H7 (cell line): ENCODE data around the gene ACKR3. TPM values are rescaled to one million over a fixed set of nuclear protein-coding genes. Genes with fewer than 3 reads are reported as not detected.

ENCODE experiments used
- DNase-seq: peaks from one replicate; pipeline ENCODE4 v3.0.0; 2012
- H3K27me3 ChIP-seq: 2 replicates; pipeline ENCODE4 v1.6.0; 2011; ENCODE audit warnings: mild to moderate bottlenecking, low read length; ENCODE audit not compliant: control insufficient read depth, insufficient read depth
- H3K36me3 ChIP-seq: replicated peaks from 2 replicates; pipeline ENCODE4 v1.5.1; 2011; ENCODE audit warnings: low read length; ENCODE audit not compliant: control insufficient read depth, insufficient read depth
- H3K4me3 ChIP-seq: 2 replicates; pipeline ENCODE4 v1.5.1; 2011; ENCODE audit warnings: low read depth, mild to moderate bottlenecking, control low read depth, low read length, moderate library complexity; ENCODE audit not compliant: insufficient read depth
- total RNA-seq: library from RNA; depleted of rRNA; stranded (reverse); fragments of >200 nt; shearing (Covaris generic); gene quantifications from 2 replicates; pipeline ENCODE4 v1.2.3, GENCODE V29; 2014

ACKR3 gene
- total RNA-seq, 1 experiment from 2014 or later: 13.2 TPM

- Histone ChIP-seq H3K36me3 (no peaks in the 10 kb centered on the region), H3K27me3 (no peaks in the 10 kb centered on the region), H3K4me3 (no peak overlapping the region)
- DNase-seq: no peak
Measured at GRCh38 chr2:236580746-236581355, 11.2 kb downstream of the ACKR3 start.

GRCh38 chr2:236581546-236581945 lies 11.9 kb downstream of the ACKR3 start:
- Histone ChIP-seq H3K4me3 (no peak overlapping the region), H3K36me3 (no peaks in the 10 kb centered on the region), H3K27me3 (no peaks in the 10 kb centered on the region)
- DNase-seq: no peak

- no peak for DNase-seq
- Histone ChIP-seq H3K27me3 (no peaks in the 10 kb centered on the region), H3K36me3 (no peaks in the 10 kb centered on the region), H3K4me3 (no peak overlapping the region)
Measured at GRCh38 chr2:236582968-236583367, 13.3 kb downstream of the ACKR3 start.

- Histone ChIP-seq H3K27me3 (no peaks in the 10 kb centered on the region), H3K36me3 (no peaks in the 10 kb centered on the region), H3K4me3 (no peak overlapping the region)
- no peak for DNase-seq
Measured at GRCh38 chr2:236583621-236584203, 14.1 kb downstream of the ACKR3 start.

- no peaks in the 10 kb centered on the region for H3K36me3 ChIP-seq
- no peaks in the 10 kb centered on the region for H3K27me3 ChIP-seq
- no peak for DNase-seq
- no peak overlapping the region for H3K4me3 ChIP-seq
Measured at GRCh38 chr2:236584521-236585384, 15.1 kb downstream of the ACKR3 start.

- Histone ChIP-seq H3K27me3 (no peaks in the 10 kb centered on the region), H3K36me3 (no peaks in the 10 kb centered on the region), H3K4me3 (no peak overlapping the region)
- DNase-seq: no peak
Measured at GRCh38 chr2:236585966-236586365, 16.3 kb downstream of the ACKR3 start.

GRCh38 chr2:236587861-236588815 lies 18.5 kb downstream of the ACKR3 start:
- Histone ChIP-seq H3K4me3 (no peak overlapping the region), H3K36me3 (no peaks in the 10 kb centered on the region), H3K27me3 (no peaks in the 10 kb centered on the region)
- DNase-seq: no peak

GRCh38 chr2:236588932-236589592 lies 19.4 kb downstream of the ACKR3 start:
- DNase-seq: no peak
- H3K36me3 ChIP-seq: no peaks in the 10 kb centered on the region
- H3K27me3 ChIP-seq: no peaks in the 10 kb centered on the region
- H3K4me3 ChIP-seq: no peak overlapping the region

- no peak for DNase-seq
- Histone ChIP-seq H3K27me3 (no peaks in the 10 kb centered on the region), H3K4me3 (no peak overlapping the region), H3K36me3 (no peaks in the 10 kb centered on the region)
Measured at GRCh38 chr2:236590846-236591245, 21.2 kb downstream of the ACKR3 start.

- Histone ChIP-seq H3K4me3 (no peak overlapping the region), H3K36me3 (no peaks in the 10 kb centered on the region), H3K27me3 (no peaks in the 10 kb centered on the region)
- DNase-seq: no peak
Measured at GRCh38 chr2:236592821-236593220, 23.2 kb downstream of the ACKR3 start.

GRCh38 chr2:236593531-236593930 lies 23.9 kb downstream of the ACKR3 start:
- H3K36me3 ChIP-seq: no peaks in the 10 kb centered on the region
- H3K27me3 ChIP-seq: no peaks in the 10 kb centered on the region
- DNase-seq: no peak
- no peak overlapping the region for H3K4me3 ChIP-seq

GRCh38 chr2:236593956-236594355 lies 24.3 kb downstream of the ACKR3 start:
- Histone ChIP-seq H3K36me3 (no peaks in the 10 kb centered on the region), H3K27me3 (no peaks in the 10 kb centered on the region), H3K4me3 (no peak overlapping the region)
- no peak for DNase-seq

- Histone ChIP-seq H3K36me3 (no peaks in the 10 kb centered on the region), H3K4me3 (no peak overlapping the region), H3K27me3 (no peaks in the 10 kb centered on the region)
- DNase-seq: no peak
Measured at GRCh38 chr2:236597629-236598028, 28.0 kb downstream of the ACKR3 start.

GRCh38 chr2:236599059-236599458 lies 29.4 kb downstream of the ACKR3 start:
- Histone ChIP-seq H3K36me3 (no peaks in the 10 kb centered on the region), H3K27me3 (no peaks in the 10 kb centered on the region), H3K4me3 (no peak overlapping the region)
- DNase-seq: no peak
